Measurements from ENCODE around the gene KLRC4.
"Not testable (repeated sequence)": the region's sequence is repeated elsewhere in the genome, so short reads cannot be mapped to it uniquely, and the experiment has no call there.

DNA sequence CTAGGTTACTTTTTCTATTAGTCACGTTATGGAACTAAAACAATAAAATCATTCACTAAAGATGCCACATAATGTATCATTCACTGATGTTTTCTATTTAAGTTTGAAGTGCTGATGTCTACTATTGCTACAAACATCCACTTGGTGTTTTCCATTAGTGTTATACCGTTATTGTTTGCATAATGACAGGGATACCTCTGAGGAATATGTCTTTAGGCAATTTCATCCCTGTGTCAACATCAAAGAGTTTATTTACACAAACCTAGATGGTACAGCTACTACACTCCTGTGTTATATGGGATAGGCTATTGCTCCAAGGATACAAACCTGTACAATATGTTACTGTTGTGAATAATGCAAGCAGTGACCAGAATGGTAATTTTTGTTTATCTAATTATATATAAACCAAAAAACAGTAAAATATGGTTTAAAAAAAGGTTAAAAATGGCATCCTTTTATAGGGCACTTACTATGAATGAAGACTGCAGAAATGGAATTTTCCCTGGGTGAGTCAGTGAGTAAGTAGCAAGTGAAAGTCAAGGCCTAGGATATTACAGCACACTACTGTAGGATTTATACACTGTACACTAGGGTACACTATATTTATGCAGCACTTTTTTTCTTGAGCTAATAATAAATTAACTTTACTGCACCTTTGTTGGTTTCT lies 30.2 kb upstream of the KLRC4 start:
- TF ChIP-seq, protein P1, sequence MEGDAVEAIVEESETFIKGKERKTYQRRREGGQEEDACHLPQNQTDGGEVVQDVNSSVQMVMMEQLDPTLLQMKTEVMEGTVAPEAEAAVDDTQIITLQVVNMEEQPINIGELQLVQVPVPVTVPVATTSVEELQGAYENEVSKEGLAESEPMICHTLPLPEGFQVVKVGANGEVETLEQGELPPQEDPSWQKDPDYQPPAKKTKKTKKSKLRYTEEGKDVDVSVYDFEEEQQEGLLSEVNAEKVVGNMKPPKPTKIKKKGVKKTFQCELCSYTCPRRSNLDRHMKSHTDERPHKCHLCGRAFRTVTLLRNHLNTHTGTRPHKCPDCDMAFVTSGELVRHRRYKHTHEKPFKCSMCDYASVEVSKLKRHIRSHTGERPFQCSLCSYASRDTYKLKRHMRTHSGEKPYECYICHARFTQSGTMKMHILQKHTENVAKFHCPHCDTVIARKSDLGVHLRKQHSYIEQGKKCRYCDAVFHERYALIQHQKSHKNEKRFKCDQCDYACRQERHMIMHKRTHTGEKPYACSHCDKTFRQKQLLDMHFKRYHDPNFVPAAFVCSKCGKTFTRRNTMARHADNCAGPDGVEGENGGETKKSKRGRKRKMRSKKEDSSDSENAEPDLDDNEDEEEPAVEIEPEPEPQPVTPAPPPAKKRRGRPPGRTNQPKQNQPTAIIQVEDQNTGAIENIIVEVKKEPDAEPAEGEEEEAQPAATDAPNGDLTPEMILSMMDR (IDR thresholded peaks at IDR 0.05): not testable (repeated sequence)
- not testable (repeated sequence) for TF ChIP-seq POLR2A (IDR thresholded peaks at IDR 0.05)
